IMR-90 (cell line): ENCODE data around the gene C10orf71. TPM values are rescaled to one million over a fixed set of nuclear protein-coding genes. Genes with fewer than 3 reads are reported as not detected.

ENCODE experiments used
- polyA plus RNA-seq, 3 experiments: library from polyadenylated mRNA; depleted of rRNA; stranded (reverse); fragments of >200 nt; gene quantifications; 2 replicates each; pipeline ENCODE4 v1.2.3, GENCODE V29; 2012; ENCODE audit warnings: low replicate concordance in 1 of 3
- total RNA-seq: library from RNA; depleted of rRNA; stranded (reverse); fragments of >200 nt; gene quantifications from 2 replicates; pipeline ENCODE4 v1.2.3, GENCODE V29; 2012
- TF ChIP-seq, protein P1 (sequence below): conservative IDR thresholded peaks from 2 replicates; pipeline ENCODE4 v1.5.1; 2012; ENCODE audit warnings: mild to moderate bottlenecking, low read depth, low read length, improper control_type of control experiment

C10orf71 gene
- total and polyA plus RNA-seq, 2 of the 4 experiments (the other 2 are of a cell fraction): not detected

DNA sequence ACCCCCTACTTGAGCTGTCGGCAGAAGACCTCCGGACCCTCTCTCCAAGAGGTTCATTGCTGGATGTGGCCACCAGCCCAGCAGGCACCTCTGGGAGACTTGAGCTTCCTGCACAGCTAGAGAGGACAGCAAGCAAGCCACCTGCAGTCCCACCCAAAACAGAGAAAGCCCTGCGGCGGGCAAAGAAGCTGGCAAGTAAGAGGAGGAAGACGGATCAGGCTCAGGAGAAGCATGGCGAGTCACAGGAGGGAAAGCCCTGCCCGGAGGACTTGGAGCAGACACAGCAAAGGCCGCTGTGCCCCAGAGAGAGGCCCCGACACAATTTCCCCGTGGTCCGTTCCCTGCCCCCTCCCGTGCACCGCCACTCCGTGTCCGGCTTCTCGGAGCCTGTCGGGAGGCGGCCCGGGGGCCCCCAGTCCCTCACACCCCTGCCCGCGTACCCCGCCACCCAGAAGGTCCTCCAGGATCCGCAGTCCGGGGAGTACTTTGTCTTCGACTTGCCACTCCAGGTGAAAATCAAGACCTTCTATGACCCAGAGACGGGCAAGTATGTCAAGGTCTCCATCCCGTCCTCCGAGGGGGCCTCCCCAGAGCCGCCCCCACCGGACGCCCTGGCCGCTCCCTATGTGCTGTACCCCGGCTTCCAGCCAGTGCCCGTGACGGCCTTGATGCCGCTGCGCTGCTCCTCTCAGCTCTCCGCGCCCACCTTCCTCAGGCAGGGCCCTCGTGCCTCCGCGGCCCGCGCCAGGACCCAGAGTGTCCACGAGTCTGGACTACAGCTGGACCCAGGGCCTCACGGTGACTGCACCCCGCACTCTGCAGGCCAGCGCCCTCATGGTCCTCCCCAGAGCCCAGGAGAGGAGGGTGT lies 27.2 kb downstream of the C10orf71 start (continued):
- TF ChIP-seq, protein P1, sequence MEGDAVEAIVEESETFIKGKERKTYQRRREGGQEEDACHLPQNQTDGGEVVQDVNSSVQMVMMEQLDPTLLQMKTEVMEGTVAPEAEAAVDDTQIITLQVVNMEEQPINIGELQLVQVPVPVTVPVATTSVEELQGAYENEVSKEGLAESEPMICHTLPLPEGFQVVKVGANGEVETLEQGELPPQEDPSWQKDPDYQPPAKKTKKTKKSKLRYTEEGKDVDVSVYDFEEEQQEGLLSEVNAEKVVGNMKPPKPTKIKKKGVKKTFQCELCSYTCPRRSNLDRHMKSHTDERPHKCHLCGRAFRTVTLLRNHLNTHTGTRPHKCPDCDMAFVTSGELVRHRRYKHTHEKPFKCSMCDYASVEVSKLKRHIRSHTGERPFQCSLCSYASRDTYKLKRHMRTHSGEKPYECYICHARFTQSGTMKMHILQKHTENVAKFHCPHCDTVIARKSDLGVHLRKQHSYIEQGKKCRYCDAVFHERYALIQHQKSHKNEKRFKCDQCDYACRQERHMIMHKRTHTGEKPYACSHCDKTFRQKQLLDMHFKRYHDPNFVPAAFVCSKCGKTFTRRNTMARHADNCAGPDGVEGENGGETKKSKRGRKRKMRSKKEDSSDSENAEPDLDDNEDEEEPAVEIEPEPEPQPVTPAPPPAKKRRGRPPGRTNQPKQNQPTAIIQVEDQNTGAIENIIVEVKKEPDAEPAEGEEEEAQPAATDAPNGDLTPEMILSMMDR: no peak
